ENCODE data around the gene B4GALT1.
"Not testable (repeated sequence)": the region's sequence is repeated elsewhere in the genome, so short reads cannot be mapped to it uniquely, and the experiment has no call there.

B4GALT1 gene

GRCh38 chr9:33165263-33166151 lies 1.6 kb downstream of the B4GALT1 start:
- Histone ChIP-seq H3K9me2 (replicated peaks; ENCODE audit: insufficient read depth, low read length) (no peaks in the 10 kb centered on the region), H3F3A (ENCODE audit: insufficient read depth, low read length) (peaks cover 40% of the 10 kb centered on the region), H3K9ac (ENCODE audit: low read length) (peak overlapping the region; percentile 91), H3K27ac (ENCODE audit: low read length) (peak overlapping the region; percentile 85), H3K27me3 (replicated peaks; ENCODE audit: insufficient read depth, low read length) (no peaks in the 10 kb centered on the region), H3K4me1 (ENCODE audit: low read length) (peaks cover 40% of the 10 kb centered on the region), H3K4me2 (ENCODE audit: low read depth, low read length) (peak overlapping the region; percentile 98), H3K9me3 (replicated peaks; ENCODE audit: insufficient read depth, low read length) (no peaks in the 10 kb centered on the region), H3K36me3 (replicated peaks; ENCODE audit: insufficient read depth, low read length) (no peaks in the 10 kb centered on the region), H2AFZ (ENCODE audit: low read length) (peak overlapping the region; percentile 70), H4K20me1 (ENCODE audit: insufficient read depth, low read length) (no peaks in the 10 kb centered on the region), H3K4me3 (ENCODE audit: low read length) (peak overlapping the region; percentile 93), H3K79me2 (ENCODE audit: low read length) (peaks cover 63% of the 10 kb centered on the region)
- TF ChIP-seq EZH2phosphoT487 (IDR thresholded peaks at IDR 0.05; ENCODE audit: low read length) (no peak), EZH2 (optimal IDR thresholded peaks at IDR 0.05; ENCODE audit: low read depth, low read length) (no peak), CTCF (IDR thresholded peaks at IDR 0.05; ENCODE audit: low read length) (no peak)
- peak; percentile 88 for DNase-seq

- H3F3A ChIP-seq (ENCODE audit: insufficient read depth, low read length), result peaks cover 45% of the 10 kb centered on the region
- H3K9me2 ChIP-seq (replicated peaks; ENCODE audit: insufficient read depth, low read length); H3K27me3 ChIP-seq (replicated peaks; ENCODE audit: insufficient read depth, low read length); H3K9me3 ChIP-seq (replicated peaks; ENCODE audit: insufficient read depth, low read length); H3K36me3 ChIP-seq (replicated peaks; ENCODE audit: insufficient read depth, low read length); DNase-seq; H4K20me1 ChIP-seq (ENCODE audit: insufficient read depth, low read length); H2AFZ ChIP-seq (ENCODE audit: low read length): not testable (repeated sequence)
- peak overlapping the region; percentile 93 for H3K4me3 ChIP-seq (ENCODE audit: low read length)
- H3K9ac ChIP-seq (ENCODE audit: low read length), result peak overlapping the region; percentile 91; the same call in 1 of the 2 replicates
- H3K27ac ChIP-seq (ENCODE audit: low read length), result peak overlapping the region; percentile 85; the same call in 1 of the 2 replicates
- H3K79me2 ChIP-seq (ENCODE audit: low read length), result peaks cover 69% of the 10 kb centered on the region
- H3K4me1 ChIP-seq (ENCODE audit: low read length), result peaks cover 46% of the 10 kb centered on the region
- H3K4me2 ChIP-seq (ENCODE audit: low read depth, low read length), result peak overlapping the region; percentile 98
Measured at GRCh38 chr9:33164921-33165262, 2.2 kb downstream of the B4GALT1 start.

- Histone ChIP-seq H3K27me3 (replicated peaks; ENCODE audit: insufficient read depth, low read length) (no peaks in the 10 kb centered on the region), H3K4me3 (ENCODE audit: low read length) (no peak overlapping the region), H3K9ac (ENCODE audit: low read length) (no peak overlapping the region), H3K9me2 (replicated peaks; ENCODE audit: insufficient read depth, low read length) (no peaks in the 10 kb centered on the region), H3K4me1 (ENCODE audit: low read length) (peaks cover 52% of the 10 kb centered on the region), H4K20me1 (ENCODE audit: insufficient read depth, low read length) (no peaks in the 10 kb centered on the region), H2AFZ (ENCODE audit: low read length) (no peak overlapping the region), H3K27ac (ENCODE audit: low read length) (no peak overlapping the region), H3K4me2 (ENCODE audit: low read depth, low read length) (peak overlapping the region; percentile 18; the same call in 1 of the 2 replicates), H3K36me3 (replicated peaks; ENCODE audit: insufficient read depth, low read length) (no peaks in the 10 kb centered on the region), H3K9me3 (replicated peaks; ENCODE audit: insufficient read depth, low read length) (no peaks in the 10 kb centered on the region), H3F3A (ENCODE audit: insufficient read depth, low read length) (peaks cover 52% of the 10 kb centered on the region), H3K79me2 (ENCODE audit: low read length) (peaks cover 75% of the 10 kb centered on the region)
- TF ChIP-seq CTCF (IDR thresholded peaks at IDR 0.05; ENCODE audit: low read length) (no peak), EZH2phosphoT487 (IDR thresholded peaks at IDR 0.05; ENCODE audit: low read length) (no peak), EZH2 (optimal IDR thresholded peaks at IDR 0.05; ENCODE audit: low read depth, low read length) (no peak)
- no peak for DNase-seq
Measured at GRCh38 chr9:33164138-33164809, 2.9 kb downstream of the B4GALT1 start.
